IMR-90 (cell line): Measurements from ENCODE around the gene SLC28A3. TPM values are rescaled to one million over a fixed set of nuclear protein-coding genes. Genes with fewer than 3 reads are reported as not detected.

Experiments
- ATAC-seq: fragments of 200-7000 bp; cut with Tn5 transposase; 2 replicates; pipeline ENCODE4 v1.9.1; 2020; ENCODE audit warnings: low read depth, mild to moderate bottlenecking, moderate library complexity
- BruUV-seq: library from RNA; stranded (reverse); fragments of 400-500 nt; replicated peaks from 2 replicates; lab custom pipeline; 2021; lab: Mats Ljungman, UMichigan
- CTCF ChIA-PET: fragments of 300-600 bp; formaldehyde crosslinking; extraction: SDS; loops from one replicate; lab custom pipeline; 2021; ENCODE audit warnings: antibody characterized with exemption; lab: Yijun Ruan, JAX
- POLR2A ChIA-PET: fragments of 300-600 bp; sonication (Branson Sonifier 250); formaldehyde crosslinking; loops from one replicate; lab custom pipeline; 2022; ENCODE audit warnings: antibody characterized with exemption; ENCODE audit not compliant: unreplicated experiment; lab: Charles Lee
- DNase-seq: peaks from one replicate; pipeline ENCODE4 v3.0.0; 2013
- H2AFZ ChIP-seq: replicated peaks from 2 replicates; pipeline ENCODE3; 2013; ENCODE audit warnings: low read length, mild to moderate bottlenecking; ENCODE audit not compliant: poor library complexity
- H2AK5ac ChIP-seq: 2 replicates; pipeline ENCODE4 v1.6.1; 2013; ENCODE audit warnings: low read depth, low read length, inconsistent platforms
- H2AK9ac ChIP-seq: replicated peaks from 2 replicates; pipeline ENCODE3; 2013; ENCODE audit warnings: mild to moderate bottlenecking, low read depth, low read length, moderate library complexity; ENCODE audit not compliant: poor library complexity
- H2BK120ac ChIP-seq: 2 replicates; pipeline ENCODE4 v1.6.1; 2013; ENCODE audit warnings: low read depth, low read length, inconsistent platforms
- H2BK15ac ChIP-seq: 3 replicates; pipeline ENCODE4 v1.6.1; 2013; ENCODE audit warnings: low read depth, low read length, inconsistent platforms
- H2BK20ac ChIP-seq: 2 replicates; pipeline ENCODE4 v1.6.1; 2013; ENCODE audit warnings: low read depth, mild to moderate bottlenecking, inconsistent platforms, low read length, moderate library complexity
- H2BK5ac ChIP-seq: 2 replicates; pipeline ENCODE4 v1.6.1; 2013; ENCODE audit warnings: mild to moderate bottlenecking, low read depth, low read length, inconsistent platforms; ENCODE audit not compliant: poor library complexity, severe bottlenecking
- H3K14ac ChIP-seq: replicated peaks from 2 replicates; pipeline ENCODE4 v1.6.1; 2013; ENCODE audit warnings: low read depth, low read length, inconsistent platforms
- H3K18ac ChIP-seq: 2 replicates; pipeline ENCODE4 v1.6.1; 2013; ENCODE audit warnings: low read depth, low read length, control low read depth
- H3K23ac ChIP-seq: 2 replicates; pipeline ENCODE4 v1.6.1; 2013; ENCODE audit warnings: low read depth, low read length, inconsistent platforms
- H3K27ac ChIP-seq: 2 replicates; pipeline ENCODE4 v1.5.1; 2013; ENCODE audit warnings: mild to moderate bottlenecking, control low read depth, low read length; ENCODE audit not compliant: insufficient read depth
- H3K27me3 ChIP-seq: 2 replicates; pipeline ENCODE4 v1.6.1; 2013; ENCODE audit warnings: low read length; ENCODE audit not compliant: control insufficient read depth, insufficient read depth
- H3K36me3 ChIP-seq: 2 replicates; pipeline ENCODE4 v1.6.1; 2013; ENCODE audit warnings: low read length, mixed read lengths; ENCODE audit not compliant: control insufficient read depth, insufficient read depth
- H3K4ac ChIP-seq: 2 replicates; pipeline ENCODE4 v1.6.1; 2013; ENCODE audit warnings: low read depth, low read length, inconsistent platforms
- H3K4me1 ChIP-seq: 2 replicates; pipeline ENCODE4 v1.6.1; 2013; ENCODE audit warnings: low read length, mixed read lengths; ENCODE audit not compliant: control insufficient read depth, insufficient read depth
- H3K4me2 ChIP-seq: 2 replicates; pipeline ENCODE4 v1.6.1; 2013; ENCODE audit warnings: low read depth, mild to moderate bottlenecking, control low read depth, low read length, moderate library complexity
- H3K4me3 ChIP-seq: 2 replicates; pipeline ENCODE4 v1.5.1; 2013; ENCODE audit warnings: low read depth, mild to moderate bottlenecking, control low read depth, low read length, moderate library complexity; ENCODE audit not compliant: insufficient read depth
- H3K56ac ChIP-seq: 2 replicates; pipeline ENCODE4 v1.6.1; 2013; ENCODE audit warnings: low read length, inconsistent platforms; ENCODE audit not compliant: insufficient read depth; ENCODE audit errors: extremely low read depth
- H3K79me1 ChIP-seq, 2 experiments: 2 replicates each; pipeline ENCODE4 v1.6.1; 2013; ENCODE audit warnings: low read length in 2 of 2, inconsistent platforms in 1 of 2, low read depth in 1 of 2
- H3K9ac ChIP-seq: 2 replicates; pipeline ENCODE4 v1.6.1; 2013; ENCODE audit warnings: low read depth, low read length, control low read depth
- H3K9me1 ChIP-seq: 2 replicates; pipeline ENCODE4 v1.6.1; 2013; ENCODE audit warnings: low read length, inconsistent platforms; ENCODE audit not compliant: insufficient read depth
- H3K9me3 ChIP-seq: 2 replicates; pipeline ENCODE4 v1.6.1; 2013; ENCODE audit warnings: low read length; ENCODE audit not compliant: control insufficient read depth, insufficient read depth
- H4K20me1 ChIP-seq: 2 replicates; pipeline ENCODE4 v1.6.1; 2013; ENCODE audit warnings: low read length, inconsistent platforms; ENCODE audit not compliant: insufficient read depth
- H4K5ac ChIP-seq: 2 replicates; pipeline ENCODE4 v1.6.1; 2013; ENCODE audit warnings: mild to moderate bottlenecking, low read depth, low read length, control low read depth
- H4K8ac ChIP-seq, 2 experiments: 2 replicates each; pipeline ENCODE4 v1.6.1; 2013; ENCODE audit warnings: low read depth in 2 of 2, low read length in 2 of 2, control low read depth in 1 of 2, inconsistent platforms in 1 of 2
- H4K91ac ChIP-seq: 2 replicates; pipeline ENCODE4 v1.6.1; 2013; ENCODE audit warnings: low read depth, low read length, inconsistent platforms; ENCODE audit not compliant: insufficient read depth
- BHLHE40 ChIP-seq: fragments of 150-350 bp; IDR thresholded peaks from 2 replicates; pipeline ENCODE4 v1.6.1; 2016; ENCODE audit warnings: mild to moderate bottlenecking, low read depth, low read length
- CEBPB ChIP-seq: IDR thresholded peaks from 2 replicates; pipeline ENCODE4 v1.6.1; 2012; ENCODE audit warnings: low read depth, low read length, improper control_type of control experiment
- CHD1 ChIP-seq: IDR thresholded peaks from 2 replicates; pipeline ENCODE4 v1.6.1; 2012; ENCODE audit warnings: low read depth, low read length, improper control_type of control experiment
- ELK1 ChIP-seq: fragments of 150-350 bp; IDR thresholded peaks from 2 replicates; pipeline ENCODE4 v1.6.1; 2016; ENCODE audit warnings: low read depth, mild to moderate bottlenecking, low read length, moderate library complexity, borderline replicate concordance
- FOS ChIP-seq: fragments of 150-350 bp; IDR thresholded peaks from 2 replicates; pipeline ENCODE4 v1.6.1; 2016; ENCODE audit warnings: low read depth, low read length
- MAFK ChIP-seq: IDR thresholded peaks from 2 replicates; pipeline ENCODE4 v1.6.1; 2012; ENCODE audit warnings: low read depth, low read length, improper control_type of control experiment
- MAZ ChIP-seq: IDR thresholded peaks from 2 replicates; pipeline ENCODE4 v1.6.1; 2012; ENCODE audit warnings: low read depth, mild to moderate bottlenecking, low read length, improper control_type of control experiment, moderate library complexity, borderline replicate concordance
- MXI1 ChIP-seq: IDR thresholded peaks from 2 replicates; pipeline ENCODE4 v1.6.1; 2012; ENCODE audit warnings: low read depth, mild to moderate bottlenecking, low read length, moderate library complexity, borderline replicate concordance
- NFE2L2 ChIP-seq: fragments of 150-350 bp; IDR thresholded peaks from 2 replicates; pipeline ENCODE4 v1.6.1; 2016; ENCODE audit warnings: low read depth, mild to moderate bottlenecking, low read length
- POLR2A ChIP-seq: IDR thresholded peaks from 2 replicates; pipeline ENCODE4 v1.6.1; 2012; ENCODE audit warnings: mild to moderate bottlenecking, low read depth, low read length
- RAD21 ChIP-seq: IDR thresholded peaks from 2 replicates; pipeline ENCODE4 v1.6.1; 2012; ENCODE audit warnings: low read length, improper control_type of control experiment
- RCOR1 ChIP-seq: IDR thresholded peaks from 2 replicates; pipeline ENCODE4 v1.6.1; 2012; ENCODE audit warnings: mild to moderate bottlenecking, low read length, improper control_type of control experiment; ENCODE audit not compliant: insufficient replicate concordance
- RFX5 ChIP-seq: IDR thresholded peaks from 2 replicates; pipeline ENCODE4 v1.8.0; 2012; ENCODE audit warnings: low read depth, mild to moderate bottlenecking, low read length, moderate library complexity
- SMC3 ChIP-seq: fragments of 150-350 bp; IDR thresholded peaks from 2 replicates; pipeline ENCODE4 v1.6.1; 2016; ENCODE audit warnings: low read depth, mild to moderate bottlenecking, antibody characterized with exemption, low read length, moderate library complexity
- WGBS, 2 experiments: methylation state at CpG; one replicate each; pipeline versions ENCODE4 v1.1.5 to v1.1.7; 2013; ENCODE audit warnings: missing lambda C conversion rate in 2 of 2; ENCODE audit not compliant: insufficient read length in 1 of 2; ENCODE audit errors: extremely low coverage in 2 of 2; 5-methylcytosine and 5-hydroxymethylcytosine counted together
- dilution Hi-C: fragments of 300-500 bp; cut with HindIII; formaldehyde crosslinking; loops from one replicate; pipeline ENCODE4 v1.14.3; 2018; ENCODE audit warnings: low sequenced_read_pairs; ENCODE audit not compliant: unreplicated experiment
- in situ Hi-C: fragments of 300-500 bp; cut with MboI; formaldehyde crosslinking; loops from 3 replicates; pipeline ENCODE4 v1.14.3; 2019; ENCODE audit warnings: low sequenced_read_pairs, inconsistent platforms, mixed read lengths
- intact Hi-C: fragments of 100-400 bp; cut with micrococcal nuclease; formaldehyde crosslinking; loops from 2 replicates; pipeline ENCODE4 v1.10.0; 2022
- polyA plus RNA-seq, 3 experiments: library from polyadenylated mRNA; depleted of rRNA; stranded (reverse); fragments of >200 nt; gene quantifications; 2 replicates each; pipeline ENCODE4 v1.2.3, GENCODE V29; 2012; ENCODE audit warnings: low replicate concordance in 1 of 3
- total RNA-seq: library from RNA; depleted of rRNA; stranded (reverse); fragments of >200 nt; gene quantifications from 2 replicates; pipeline ENCODE4 v1.2.3, GENCODE V29; 2012
- TF ChIP-seq, protein P1 (sequence below): fragments of 150-350 bp; IDR thresholded peaks from 2 replicates; pipeline ENCODE4 v1.6.1; 2017; ENCODE audit warnings: mild to moderate bottlenecking, antibody characterized with exemption, low read length, low read depth
- TF ChIP-seq, protein P2 (sequence below): conservative IDR thresholded peaks from 2 replicates; pipeline ENCODE4 v1.5.1; 2012; ENCODE audit warnings: mild to moderate bottlenecking, low read depth, low read length, improper control_type of control experiment

SLC28A3 gene
- total and polyA plus RNA-seq, 2 of the 4 experiments (the other 2 are of a cell fraction): 1.1 to 2.2 TPM

DNA sequence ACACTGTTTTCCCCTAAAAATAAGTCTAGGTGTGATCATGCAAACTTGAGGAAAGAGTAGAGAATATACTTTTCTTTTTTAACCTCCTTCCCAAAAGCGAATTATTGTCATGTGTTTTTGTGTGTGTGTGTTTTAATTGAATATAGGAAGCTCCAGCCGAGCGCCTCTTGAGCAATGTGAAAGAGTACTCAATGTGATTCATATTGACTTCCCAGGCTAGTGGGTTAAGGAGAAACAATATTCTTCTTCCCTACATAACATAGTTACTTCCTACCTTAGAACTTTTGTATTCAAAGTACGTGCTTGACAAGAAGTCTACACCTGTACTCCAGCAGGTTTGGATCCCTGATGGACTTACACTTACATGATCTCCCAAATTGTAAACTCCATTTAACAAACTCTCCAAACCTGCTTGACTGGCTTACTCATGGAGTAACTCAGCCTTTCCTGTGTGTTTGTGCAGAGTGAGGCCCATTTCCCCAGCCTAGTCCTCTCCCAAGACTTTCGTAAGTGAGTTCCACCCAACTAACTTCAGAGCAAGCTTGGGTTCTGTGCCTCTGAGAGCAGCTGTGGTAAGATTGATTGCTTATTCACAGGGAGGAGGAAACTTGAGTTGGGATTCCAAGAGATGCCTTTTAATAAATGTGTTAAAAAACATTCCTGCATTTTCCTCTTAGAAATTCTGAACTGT lies 9.3 kb downstream of the SLC28A3 start:
- no TSS peak for BruUV-seq
- no peak overlapping the region for H2BK20ac ChIP-seq

More for the DNA sequence above, 9.3 kb downstream of the SLC28A3 start:
- no peak overlapping the region for H3K4me3 ChIP-seq
- H3K23ac ChIP-seq: no peak overlapping the region
- no peaks in the 10 kb centered on the region for H3K36me3 ChIP-seq
- H4K8ac ChIP-seq: no peak overlapping the region
- H3K9me1 ChIP-seq: no peaks in the 10 kb centered on the region
- no peak overlapping the region for H3K14ac ChIP-seq
- H3K9me3 ChIP-seq: peaks cover 3% of the 10 kb centered on the region; the same call in 1 of the 2 replicates
- H4K91ac ChIP-seq: no peak overlapping the region
- H2BK120ac ChIP-seq: no peak overlapping the region
- WGBS, 2 experiments: 0% methylated on average over 1 of the region's 5 CpGs; no CpG with 5 or more reads in 1 of the 2 experiments
- no peak overlapping the region for H2BK15ac ChIP-seq
- intact Hi-C loops: no loop called here
- dilution Hi-C loops: no loop called here
- CTCF ChIA-PET: interaction anchor here (1.0 kb wide), 1 partner anchor 10 kb away, joined by 3 read pairs; no protein-coding TSS in a partner anchor
- ATAC-seq (peak; percentile 42; the same call in 1 of the 2 replicates), DNase-seq (peak; percentile 26)
- no peak overlapping the region for H2AK9ac ChIP-seq
- no peak overlapping the region for H2AFZ ChIP-seq
- H2AK5ac ChIP-seq: no peak overlapping the region
- H3K56ac ChIP-seq: no peak overlapping the region
- no peak overlapping the region for H3K4ac ChIP-seq
- H3K9ac ChIP-seq: no peak overlapping the region
- H3K18ac ChIP-seq: no peak overlapping the region
- H3K79me1 ChIP-seq: no peaks in the 10 kb centered on the region
- no peak overlapping the region for H3K27ac ChIP-seq
- no peaks in the 10 kb centered on the region; the same call in 1 of the 2 replicates for H3K4me1 ChIP-seq
- no peak for TF ChIP-seq MAZ
- no peak for TF ChIP-seq ELK1
- TF ChIP-seq POLR2A: no peak
- TF ChIP-seq, protein P1, sequence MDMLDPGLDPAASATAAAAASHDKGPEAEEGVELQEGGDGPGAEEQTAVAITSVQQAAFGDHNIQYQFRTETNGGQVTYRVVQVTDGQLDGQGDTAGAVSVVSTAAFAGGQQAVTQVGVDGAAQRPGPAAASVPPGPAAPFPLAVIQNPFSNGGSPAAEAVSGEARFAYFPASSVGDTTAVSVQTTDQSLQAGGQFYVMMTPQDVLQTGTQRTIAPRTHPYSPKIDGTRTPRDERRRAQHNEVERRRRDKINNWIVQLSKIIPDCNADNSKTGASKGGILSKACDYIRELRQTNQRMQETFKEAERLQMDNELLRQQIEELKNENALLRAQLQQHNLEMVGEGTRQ: no peak
- no peak for TF ChIP-seq RCOR1
- no peak for TF ChIP-seq CHD1
- TF ChIP-seq CEBPB: no peak
- no peak for TF ChIP-seq FOS
- no peak for TF ChIP-seq NFE2L2
- no peak for TF ChIP-seq RFX5
- TF ChIP-seq MXI1: no peak
- TF ChIP-seq MAFK: no peak
- TF ChIP-seq BHLHE40: no peak
- TF ChIP-seq, protein P2, sequence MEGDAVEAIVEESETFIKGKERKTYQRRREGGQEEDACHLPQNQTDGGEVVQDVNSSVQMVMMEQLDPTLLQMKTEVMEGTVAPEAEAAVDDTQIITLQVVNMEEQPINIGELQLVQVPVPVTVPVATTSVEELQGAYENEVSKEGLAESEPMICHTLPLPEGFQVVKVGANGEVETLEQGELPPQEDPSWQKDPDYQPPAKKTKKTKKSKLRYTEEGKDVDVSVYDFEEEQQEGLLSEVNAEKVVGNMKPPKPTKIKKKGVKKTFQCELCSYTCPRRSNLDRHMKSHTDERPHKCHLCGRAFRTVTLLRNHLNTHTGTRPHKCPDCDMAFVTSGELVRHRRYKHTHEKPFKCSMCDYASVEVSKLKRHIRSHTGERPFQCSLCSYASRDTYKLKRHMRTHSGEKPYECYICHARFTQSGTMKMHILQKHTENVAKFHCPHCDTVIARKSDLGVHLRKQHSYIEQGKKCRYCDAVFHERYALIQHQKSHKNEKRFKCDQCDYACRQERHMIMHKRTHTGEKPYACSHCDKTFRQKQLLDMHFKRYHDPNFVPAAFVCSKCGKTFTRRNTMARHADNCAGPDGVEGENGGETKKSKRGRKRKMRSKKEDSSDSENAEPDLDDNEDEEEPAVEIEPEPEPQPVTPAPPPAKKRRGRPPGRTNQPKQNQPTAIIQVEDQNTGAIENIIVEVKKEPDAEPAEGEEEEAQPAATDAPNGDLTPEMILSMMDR: no peak
- no peak for TF ChIP-seq RAD21
- no peak for TF ChIP-seq SMC3
- no peak overlapping the region for H3K4me2 ChIP-seq
- in situ Hi-C loops: no loop called here
- H2BK5ac ChIP-seq: no peak overlapping the region
- no peaks in the 10 kb centered on the region for H4K20me1 ChIP-seq
- no peak overlapping the region for H4K5ac ChIP-seq
- H3K27me3 ChIP-seq: no peaks in the 10 kb centered on the region
- POLR2A ChIA-PET: no interaction called here
